GM13976 (cell line): ENCODE results near the gene CPSF4L.

Experiments used
- DNase-seq: peaks from one replicate; pipeline ENCODE4 v3.0.0; 2012; ENCODE audit warnings: low spot score
- CTCF ChIP-seq: IDR thresholded peaks from 2 replicates; pipeline ENCODE4 v1.5.1; 2012; ENCODE audit warnings: borderline replicate concordance, mild to moderate bottlenecking; ENCODE audit not compliant: insufficient read depth; ENCODE audit errors: extremely low read depth, missing control alignments, control extremely low read depth
- in situ Hi-C: fragments of 300-500 bp; cut with MboI; formaldehyde crosslinking; loops from one replicate; pipeline ENCODE4 v1.12.0; 2022; ENCODE audit warnings: low sequenced_read_pairs, mixed read lengths, inconsistent platforms; ENCODE audit not compliant: unreplicated experiment

CPSF4L gene

DNA sequence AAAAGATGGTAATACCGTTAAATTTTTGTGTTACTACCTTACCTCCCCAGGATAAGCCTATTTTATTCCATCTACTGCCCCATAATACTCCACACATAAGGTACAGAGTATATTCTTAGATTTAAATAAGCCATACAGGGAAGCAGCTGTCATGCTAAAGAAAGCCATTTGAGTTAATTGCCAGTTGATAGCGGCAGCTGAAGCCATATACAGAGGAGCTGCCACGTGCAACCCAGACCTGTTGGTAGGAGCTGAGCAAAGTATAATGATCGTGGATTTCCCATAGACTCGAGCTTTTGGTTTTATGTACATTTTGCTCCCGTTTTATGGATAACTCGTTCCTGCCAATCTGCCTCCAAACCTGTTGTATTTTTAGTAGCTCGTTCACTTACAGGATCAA, 12.0 kb downstream of the CPSF4L start:
- no peak for TF ChIP-seq CTCF
- DNase-seq, result no peak
- in situ Hi-C loops, result loop anchor here (10.0 kb wide), 1 partner anchor 525 kb away; no protein-coding TSS in a partner anchor

DNA sequence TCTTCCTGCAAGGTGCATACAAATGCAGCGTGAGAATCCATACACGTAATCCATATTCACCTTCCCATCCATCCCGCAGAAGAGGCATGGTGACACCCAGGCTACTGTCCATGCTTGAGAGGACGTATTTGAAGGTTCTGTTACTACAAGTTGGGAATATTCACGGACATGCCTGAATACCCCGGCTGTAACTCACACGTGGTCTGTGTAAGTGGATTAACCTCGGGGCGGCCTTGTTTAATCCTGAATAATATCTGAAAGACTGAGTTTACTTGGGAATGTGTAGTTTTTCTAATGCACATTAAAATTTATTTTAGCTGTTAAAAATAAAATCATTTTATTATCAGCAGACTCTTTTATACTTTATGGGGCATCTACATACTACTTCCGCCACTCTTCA, 13.1 kb downstream of the CPSF4L start:
- TF ChIP-seq CTCF, result no peak
- in situ Hi-C loops, result no loop called here
- no peak for DNase-seq

DNA sequence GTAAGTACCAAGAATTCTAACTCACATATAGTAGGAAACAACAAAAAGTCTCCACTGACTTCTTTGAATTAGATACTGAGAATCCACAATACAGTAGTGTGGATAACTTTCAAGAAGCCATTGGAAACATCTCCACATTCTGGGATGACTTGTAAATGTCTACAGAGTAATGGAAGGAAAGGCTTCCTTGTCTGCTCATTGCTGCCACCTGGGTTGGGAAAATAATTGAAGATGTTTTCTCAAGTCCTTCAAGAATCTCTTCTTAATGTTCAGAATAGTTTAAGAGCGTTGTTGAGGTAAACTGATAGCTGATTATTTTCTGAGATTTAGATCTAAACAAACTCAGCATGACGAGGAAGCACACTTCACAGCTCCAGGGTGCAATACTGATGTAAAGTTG, 14.0 kb downstream of the CPSF4L start:
- peak; percentile 9 for TF ChIP-seq CTCF
- no peak for DNase-seq
- in situ Hi-C loops, result no loop called here

DNA sequence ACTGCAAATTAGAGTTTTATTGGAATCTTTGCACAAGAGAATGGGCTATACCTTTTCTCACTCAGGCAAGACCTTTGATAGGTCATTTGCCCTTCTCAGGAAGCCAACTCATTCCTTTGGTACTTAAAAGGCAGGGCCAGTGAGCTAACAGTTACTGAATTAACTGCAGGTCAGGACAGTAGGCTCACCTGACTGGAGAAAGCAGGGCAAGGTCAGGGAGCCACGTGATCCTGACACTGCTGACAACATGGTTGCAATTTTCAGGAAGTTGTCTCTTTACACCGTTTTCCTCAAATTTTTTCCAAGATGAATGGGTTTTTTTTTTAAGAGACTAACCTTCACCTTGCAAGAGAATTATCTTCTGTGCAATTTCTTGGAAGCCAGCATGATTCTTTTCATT, 21.1 kb downstream of the CPSF4L start:
- TF ChIP-seq CTCF, result no peak
- DNase-seq, result no peak
- in situ Hi-C loops, result no loop called here

GRCh38 chr17:73237714-73238113, 24.0 kb downstream of the CPSF4L start:
- in situ Hi-C loops, result no loop called here
- DNase-seq, result no peak
- no peak for TF ChIP-seq CTCF

DNA sequence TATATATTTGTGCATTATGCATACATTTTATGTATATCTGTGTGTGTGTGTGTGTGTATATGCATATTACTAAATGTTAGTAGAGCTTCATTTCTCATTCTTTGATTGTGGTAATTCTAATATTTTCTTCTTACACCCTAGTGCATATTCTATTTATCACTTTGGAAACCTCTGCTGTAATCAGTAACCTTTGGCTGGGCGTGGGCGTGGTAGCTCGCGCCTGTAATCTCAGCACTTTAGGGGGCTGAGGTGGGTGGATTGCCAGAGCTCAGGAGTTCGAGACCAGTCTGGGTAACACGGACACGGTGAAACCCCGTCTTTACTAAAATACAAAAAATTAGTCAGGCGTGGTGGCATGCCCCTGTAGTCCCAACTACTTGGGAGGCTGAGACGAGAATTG, 26.9 kb downstream of the CPSF4L start:
- in situ Hi-C loops, result no loop called here
- TF ChIP-seq CTCF, result no peak
- no peak for DNase-seq
